ENCODE data around the gene CAPZA1. TPM values are rescaled to one million over a fixed set of nuclear protein-coding genes. Genes with fewer than 3 reads are reported as not detected.

The CAPZA1 gene
- total RNA-seq, 1 experiment from 2014 or later = 265 TPM

- DNase-seq (ENCODE audit: low read depth) = no peak
Measured at GRCh38 chr1:112676543-112676942, 56.9 kb downstream of the CAPZA1 start.

GRCh38 chr1:112677501-112677900 is 57.9 kb downstream of the CAPZA1 start:
- no peak for DNase-seq (ENCODE audit: low read depth)

GRCh38 chr1:112678605-112679004 is 59.0 kb downstream of the CAPZA1 start:
- no peak for DNase-seq (ENCODE audit: low read depth)

- DNase-seq (ENCODE audit: low read depth) = no peak
Measured at GRCh38 chr1:112685913-112686312, 66.3 kb downstream of the CAPZA1 start.

- DNase-seq (ENCODE audit: low read depth) = no peak
Measured at GRCh38 chr1:112686417-112686816, 66.8 kb downstream of the CAPZA1 start.

- no peak for DNase-seq (ENCODE audit: low read depth)
Measured at GRCh38 chr1:112686835-112687234, 67.2 kb downstream of the CAPZA1 start.

GRCh38 chr1:112687361-112687760 is 67.7 kb downstream of the CAPZA1 start:
- DNase-seq (ENCODE audit: low read depth) = no peak

- no peak for DNase-seq (ENCODE audit: low read depth)
Measured at GRCh38 chr1:112687785-112688496, 68.3 kb downstream of the CAPZA1 start.

- DNase-seq (ENCODE audit: low read depth) = no peak
Measured at GRCh38 chr1:112688781-112689193, 69.2 kb downstream of the CAPZA1 start.

GRCh38 chr1:112689196-112689841 is 69.7 kb downstream of the CAPZA1 start:
- DNase-seq (ENCODE audit: low read depth) = no peak

GRCh38 chr1:112689842-112690237 is 70.2 kb downstream of the CAPZA1 start:
- no peak for DNase-seq (ENCODE audit: low read depth)

- no peak for DNase-seq (ENCODE audit: low read depth)
Measured at GRCh38 chr1:112692681-112693080, 73.0 kb downstream of the CAPZA1 start.

GRCh38 chr1:112693821-112694220 is 74.2 kb downstream of the CAPZA1 start:
- no peak for DNase-seq (ENCODE audit: low read depth)

GRCh38 chr1:112694363-112694929 is 74.8 kb downstream of the CAPZA1 start:
- no peak for DNase-seq (ENCODE audit: low read depth)

- no peak for DNase-seq (ENCODE audit: low read depth)
Measured at GRCh38 chr1:112695276-112695675, 75.6 kb downstream of the CAPZA1 start.

- DNase-seq (ENCODE audit: low read depth) = no peak
Measured at GRCh38 chr1:112696578-112697314, 77.1 kb downstream of the CAPZA1 start.

GRCh38 chr1:112697781-112698201 is 78.2 kb downstream of the CAPZA1 start:
- no peak for DNase-seq (ENCODE audit: low read depth)

- DNase-seq (ENCODE audit: low read depth) = no peak
Measured at GRCh38 chr1:112698366-112699310, 79.0 kb downstream of the CAPZA1 start.

GRCh38 chr1:112699425-112700144 is 80.0 kb downstream of the CAPZA1 start:
- no peak for DNase-seq (ENCODE audit: low read depth)

Measured in RPMI7951 (cell line).